ENCODE measurements around the gene EEPD1.

Gene EEPD1

GRCh38 chr7:36278069-36278619, 125.1 kb downstream of the EEPD1 start:
- H3K4me3 ChIP-seq (ENCODE audit: low read length): no peak overlapping the region
- no peak for DNase-seq (ENCODE audit: low read depth)
- no peak for TF ChIP-seq CTCF (conservative IDR thresholded peaks at IDR 0.05; ENCODE audit: low read length)

GRCh38 chr7:36278620-36279172, 125.6 kb downstream of the EEPD1 start:
- no peak overlapping the region for H3K4me3 ChIP-seq (ENCODE audit: low read length)
- peak; percentile 70 for DNase-seq (ENCODE audit: low read depth)
- TF ChIP-seq CTCF (conservative IDR thresholded peaks at IDR 0.05; ENCODE audit: low read length): no peak

GRCh38 chr7:36279200-36279925, 126.3 kb downstream of the EEPD1 start:
- TF ChIP-seq CTCF (conservative IDR thresholded peaks at IDR 0.05; ENCODE audit: low read length): no peak
- H3K4me3 ChIP-seq (ENCODE audit: low read length): no peak overlapping the region
- no peak for DNase-seq (ENCODE audit: low read depth)

GRCh38 chr7:36279926-36280315, 126.9 kb downstream of the EEPD1 start:
- no peak overlapping the region for H3K4me3 ChIP-seq (ENCODE audit: low read length)
- no peak for DNase-seq (ENCODE audit: low read depth)
- TF ChIP-seq CTCF (conservative IDR thresholded peaks at IDR 0.05; ENCODE audit: low read length): no peak

GRCh38 chr7:36280840-36281812, 128.1 kb downstream of the EEPD1 start:
- peak; percentile 76 for DNase-seq (ENCODE audit: low read depth)
- peak; percentile 19 for TF ChIP-seq CTCF (conservative IDR thresholded peaks at IDR 0.05; ENCODE audit: low read length)
- H3K4me3 ChIP-seq (ENCODE audit: low read length): peak overlapping the region; percentile 8; the same call in 1 of the 2 replicates

GRCh38 chr7:36281945-36282717, 129.1 kb downstream of the EEPD1 start:
- DNase-seq (ENCODE audit: low read depth): no peak
- no peak overlapping the region for H3K4me3 ChIP-seq (ENCODE audit: low read length)
- no peak for TF ChIP-seq CTCF (conservative IDR thresholded peaks at IDR 0.05; ENCODE audit: low read length)

All from AG10803 (cell line).